Measurements from ENCODE around the gene FAM217B.

FAM217B gene

GRCh38 chr20:59977086-59977485 lies 36.9 kb downstream of the FAM217B start:
- no peak for DNase-seq

GRCh38 chr20:59983076-59983475 lies 42.9 kb downstream of the FAM217B start:
- no peak for DNase-seq

GRCh38 chr20:59984541-59984940 lies 44.4 kb downstream of the FAM217B start:
- DNase-seq, result no peak

GRCh38 chr20:59985164-59985563 lies 45.0 kb downstream of the FAM217B start:
- no peak for DNase-seq

- DNase-seq, result peak; percentile 27
Observed at GRCh38 chr20:59985864-59986263, 45.7 kb downstream of the FAM217B start.

GRCh38 chr20:59987135-59987534 lies 46.9 kb downstream of the FAM217B start:
- DNase-seq, result no peak

- no peak for DNase-seq
Observed at GRCh38 chr20:59988141-59988540, 48.0 kb downstream of the FAM217B start.

- no peak for DNase-seq
Observed at GRCh38 chr20:59992526-59993084, 52.4 kb downstream of the FAM217B start.

- DNase-seq, result no peak
Observed at GRCh38 chr20:59993736-59994430, 53.7 kb downstream of the FAM217B start.

- DNase-seq, result no peak
Observed at GRCh38 chr20:59994697-59995122, 54.5 kb downstream of the FAM217B start.

GRCh38 chr20:59996108-59996507 lies 55.9 kb downstream of the FAM217B start:
- no peak for DNase-seq

GRCh38 chr20:59997896-59998295 lies 57.7 kb downstream of the FAM217B start:
- DNase-seq, result no peak

Data from NK-92 treated with Interleukin-12 subunit alpha and Interleukin-12 subunit beta, amount 100 ng/mL, for 24 hours (cell line).